AG20443 (cell line): ENCODE measurements around the gene IL4R.
A peak's percentile ranks its signal among the peaks of the same experiment; 100 is the strongest.
"Not testable (repeated sequence)": the region's sequence is repeated elsewhere in the genome, so short reads cannot be mapped to it uniquely, and the experiment has no call there.

ENCODE experiments used
- DNase-seq: peaks from one replicate; pipeline ENCODE4 v3.0.0; 2012; ENCODE audit warnings: low spot score, mixed read lengths

Gene IL4R

DNA sequence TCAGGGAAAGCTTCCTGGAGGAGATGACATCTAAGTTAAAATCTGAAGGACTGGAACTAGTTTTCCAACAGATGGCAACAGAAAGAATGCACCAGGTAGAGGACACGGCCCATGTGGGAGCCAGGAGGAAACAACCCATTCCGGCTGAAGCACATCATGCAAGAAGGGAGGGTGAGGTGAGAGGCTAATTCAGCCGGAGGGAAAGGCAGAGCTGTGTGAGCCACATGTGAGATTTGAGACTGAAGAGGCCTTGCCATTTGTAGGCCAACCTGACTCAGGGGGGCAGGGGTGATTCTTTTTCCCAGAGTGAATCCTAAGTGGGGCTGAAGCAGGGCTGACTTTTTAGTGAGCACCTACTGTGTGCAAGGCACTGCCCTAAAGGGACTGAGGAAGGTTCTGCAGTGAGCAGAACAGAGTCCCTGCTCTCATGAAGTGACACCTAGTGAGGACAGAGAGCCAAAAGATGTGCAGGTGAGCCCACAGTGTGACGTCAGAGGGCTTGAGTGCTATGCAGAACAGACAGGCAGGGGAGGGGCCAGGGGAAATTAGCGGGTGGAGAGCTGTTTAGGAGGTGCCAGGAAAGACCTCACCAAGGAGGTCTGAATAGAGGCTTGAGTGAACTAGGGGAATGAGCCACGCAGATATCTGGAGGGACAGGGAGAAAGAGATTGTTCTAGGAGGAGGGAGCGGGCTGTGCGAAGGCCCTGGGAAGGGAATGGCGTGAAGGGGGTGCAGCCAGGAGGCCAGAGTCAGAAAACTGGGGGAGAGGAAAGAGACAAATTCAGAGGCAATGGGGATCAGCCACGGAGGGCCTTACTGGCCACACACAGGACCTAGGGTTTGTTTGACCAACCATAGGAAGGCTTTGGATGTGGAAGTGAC lies 68.4 kb downstream of the IL4R start:
- no peak for DNase-seq

GRCh38 chr16:27383556-27384243 lies 69.9 kb downstream of the IL4R start:
- DNase-seq, result no peak

DNA sequence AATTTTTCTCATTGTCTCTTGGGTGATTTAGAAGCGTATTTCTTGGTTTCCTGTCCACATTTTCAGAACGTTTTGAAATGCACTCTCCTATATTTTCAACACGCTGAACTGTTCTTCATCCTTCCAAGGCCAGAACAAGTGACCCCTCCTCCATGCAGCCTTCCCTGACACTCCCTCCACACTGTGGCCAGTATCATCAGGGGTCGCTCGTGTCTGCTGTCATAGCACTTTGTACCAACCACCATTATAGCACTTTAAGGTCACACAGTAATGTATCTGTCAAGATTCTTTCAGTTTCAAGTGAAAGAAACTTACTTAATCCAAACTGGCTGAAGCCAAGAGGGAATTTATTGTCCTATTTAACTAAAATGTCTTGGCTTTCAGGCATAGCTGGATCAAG lies 70.7 kb downstream of the IL4R start:
- no peak for DNase-seq

- DNase-seq, result no peak
Observed at GRCh38 chr16:27385398-27385797, 71.6 kb downstream of the IL4R start.

DNA sequence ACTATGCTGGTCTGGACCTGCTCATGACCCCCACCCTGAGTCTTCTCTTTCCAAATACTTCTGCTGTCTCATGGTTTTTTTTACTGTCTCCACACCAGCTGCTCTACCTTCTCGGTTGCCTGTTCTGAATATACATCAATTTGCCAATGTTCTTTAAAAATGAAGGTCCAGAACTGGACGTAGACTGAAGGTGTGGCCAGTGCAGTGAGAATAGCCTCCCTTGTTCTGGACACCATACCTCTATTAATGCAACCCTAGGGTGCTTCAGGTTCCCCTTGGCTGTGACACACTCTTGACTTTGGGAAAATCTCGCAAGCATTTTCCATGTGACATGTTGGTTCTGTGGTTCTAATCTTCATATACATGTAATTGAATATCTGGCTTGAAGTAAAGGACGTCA lies 72.9 kb downstream of the IL4R start:
- no peak for DNase-seq

GRCh38 chr16:27387724-27388123 lies 74.0 kb downstream of the IL4R start:
- DNase-seq, result peak; percentile 18

- no peak for DNase-seq
Observed at GRCh38 chr16:27389272-27389961, 75.6 kb downstream of the IL4R start.

DNA sequence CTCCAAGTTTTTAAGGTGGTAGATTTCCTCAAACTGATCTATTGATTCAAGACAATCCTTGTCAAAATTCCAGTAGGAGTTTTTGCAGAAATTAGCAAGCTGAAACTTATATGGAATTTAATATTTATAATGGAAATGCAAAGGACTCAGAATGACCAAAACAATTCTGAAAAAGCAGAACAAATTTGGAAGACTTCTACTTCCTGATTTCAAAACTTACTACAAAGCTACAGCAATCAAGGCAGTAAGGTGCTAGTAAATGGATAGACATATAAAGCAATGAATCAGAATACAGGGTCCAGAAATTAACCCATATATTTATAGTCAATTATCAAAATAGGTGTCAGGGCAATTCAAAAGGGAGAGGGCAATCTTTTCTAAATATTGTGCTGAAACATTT lies 76.4 kb downstream of the IL4R start:
- DNase-seq, result no peak

DNA sequence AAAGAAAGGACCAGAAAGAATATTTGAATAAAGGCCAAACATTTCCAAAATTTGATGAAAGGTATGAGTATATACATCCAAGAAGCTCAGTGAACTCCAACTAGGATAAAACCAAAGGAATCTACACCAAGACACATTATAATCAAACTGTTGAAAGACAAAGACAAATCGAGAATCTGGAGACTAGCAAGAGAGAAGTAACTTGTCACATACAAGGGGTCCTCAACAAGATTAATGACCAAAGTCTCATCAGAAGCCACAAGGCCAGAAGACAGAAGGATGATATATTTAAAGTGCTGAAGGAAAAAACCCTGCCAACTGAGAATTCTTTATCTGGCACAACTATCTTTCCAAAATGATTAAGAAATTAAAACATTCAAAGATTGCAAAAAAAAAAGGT lies 78.9 kb downstream of the IL4R start:
- DNase-seq, result no peak

GRCh38 chr16:27394516-27394915 lies 80.7 kb downstream of the IL4R start:
- no peak for DNase-seq

DNA sequence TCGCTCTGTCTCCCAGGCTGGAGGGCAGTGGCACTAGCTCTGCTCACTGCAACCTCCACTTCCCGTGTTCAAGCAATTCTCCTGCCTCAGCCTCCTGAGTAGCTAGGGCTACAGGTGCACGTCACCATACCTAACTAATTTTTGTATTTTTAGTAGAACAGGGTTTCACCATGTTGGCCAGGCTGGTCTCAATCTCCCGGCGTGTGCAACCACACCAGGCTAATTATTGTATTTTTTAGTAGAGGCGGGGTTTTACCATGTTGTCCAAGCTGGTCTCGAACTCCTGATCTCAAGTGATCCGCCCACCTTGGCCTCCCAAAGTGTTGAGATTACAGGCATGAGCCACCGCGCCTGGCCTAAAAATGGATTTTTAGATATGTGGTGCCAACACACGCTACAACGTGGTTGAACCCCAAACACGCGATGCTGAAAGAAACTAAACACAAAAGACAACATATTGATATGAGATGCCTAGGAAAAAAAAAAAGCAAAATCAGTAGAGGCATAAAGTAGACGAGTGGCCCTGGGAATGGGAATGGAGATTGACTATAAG lies 84.6 kb downstream of the IL4R start:
- not testable (repeated sequence) for DNase-seq

- DNase-seq, result no peak
Observed at GRCh38 chr16:27398894-27399853, 85.4 kb downstream of the IL4R start.

DNA sequence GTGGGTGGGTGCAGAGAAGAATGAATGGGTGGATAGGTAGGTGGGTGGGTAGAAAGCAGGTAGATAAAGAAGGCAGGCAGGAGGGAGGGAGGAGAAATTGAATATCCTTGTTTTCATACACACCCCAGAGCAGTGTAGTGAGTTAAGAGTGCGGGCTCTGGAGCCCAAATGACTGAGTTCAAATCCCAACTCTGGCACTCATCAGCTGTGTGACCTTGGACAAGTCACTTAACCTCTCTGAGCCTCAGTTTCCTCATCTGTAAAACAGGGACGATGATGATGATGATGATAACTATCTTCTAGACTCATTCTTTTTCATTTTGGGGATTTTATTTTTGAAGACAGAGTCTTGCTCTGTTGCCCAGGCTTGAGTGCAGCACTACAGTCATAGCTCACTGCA lies 86.2 kb downstream of the IL4R start:
- DNase-seq, result no peak

DNA sequence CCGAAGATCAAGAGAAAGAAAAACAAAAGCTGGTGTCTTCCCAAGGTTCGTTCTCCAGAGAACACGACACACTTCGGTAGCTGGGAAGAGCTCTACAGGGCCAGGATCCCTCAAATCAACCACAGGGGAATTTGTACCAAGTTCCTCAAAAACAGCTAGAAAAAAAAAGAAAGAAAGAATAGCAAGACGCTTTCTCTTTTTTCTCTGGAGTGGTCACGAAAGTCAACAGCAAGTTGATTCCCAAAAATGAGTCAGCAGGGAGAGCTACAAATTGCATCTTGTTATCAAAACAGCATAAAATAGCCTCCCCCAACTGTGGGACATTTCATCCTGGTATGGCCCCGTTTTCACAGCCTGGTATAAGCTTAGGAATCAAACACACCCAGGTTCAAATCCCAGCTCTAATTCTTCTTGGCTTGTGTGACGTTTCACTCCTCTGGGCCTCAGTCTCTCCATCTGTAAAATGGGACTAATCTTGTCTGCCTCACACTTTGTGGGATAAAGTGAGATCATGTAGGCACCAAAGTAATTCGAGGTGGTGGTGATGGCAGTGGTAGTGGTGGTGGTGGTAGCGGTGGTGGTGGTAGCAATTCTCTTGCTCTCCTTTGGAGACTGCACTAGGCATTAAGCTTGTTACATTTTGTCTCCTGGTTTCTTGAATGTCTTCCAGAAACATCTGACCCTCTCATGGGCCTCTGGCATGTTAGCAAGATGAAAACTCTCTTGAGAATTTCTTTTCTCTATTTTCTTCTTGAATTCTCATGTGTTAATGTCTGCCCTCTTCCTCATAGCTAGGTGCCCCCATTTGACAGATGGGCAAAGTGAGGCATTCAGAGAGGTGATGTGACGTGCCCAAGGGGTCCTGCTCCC lies 87.2 kb downstream of the IL4R start:
- DNase-seq, result peak; percentile 56

- DNase-seq, result peak; percentile 85
Observed at GRCh38 chr16:27401768-27402568, 88.2 kb downstream of the IL4R start, which contains the start of gene IL21R. Gene IL21R (plus strand): TSS chr16:27402174. CDS start chr16:27430072, 27,898 bp downstream.

DNA sequence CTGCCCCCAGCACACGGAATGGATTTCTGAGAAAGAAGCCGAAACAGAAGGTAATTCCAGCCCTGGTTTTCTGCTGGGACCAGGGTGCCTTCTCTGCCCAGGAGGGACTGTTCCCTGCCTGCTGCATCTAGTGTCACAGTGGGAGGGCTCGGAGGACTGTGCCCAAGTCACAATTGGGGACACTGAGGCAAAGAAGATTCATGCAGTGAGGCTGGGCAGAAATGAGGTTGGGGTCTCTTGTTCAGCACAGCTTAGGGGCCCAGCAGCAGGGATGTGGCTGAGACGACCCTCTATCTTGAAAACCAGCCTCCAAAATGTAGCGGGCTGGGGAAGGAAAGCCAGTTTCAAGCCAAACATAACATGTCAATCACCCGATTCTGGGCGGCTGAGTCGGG lies 88.8 kb downstream of the IL4R start:
- no peak for DNase-seq

DNA sequence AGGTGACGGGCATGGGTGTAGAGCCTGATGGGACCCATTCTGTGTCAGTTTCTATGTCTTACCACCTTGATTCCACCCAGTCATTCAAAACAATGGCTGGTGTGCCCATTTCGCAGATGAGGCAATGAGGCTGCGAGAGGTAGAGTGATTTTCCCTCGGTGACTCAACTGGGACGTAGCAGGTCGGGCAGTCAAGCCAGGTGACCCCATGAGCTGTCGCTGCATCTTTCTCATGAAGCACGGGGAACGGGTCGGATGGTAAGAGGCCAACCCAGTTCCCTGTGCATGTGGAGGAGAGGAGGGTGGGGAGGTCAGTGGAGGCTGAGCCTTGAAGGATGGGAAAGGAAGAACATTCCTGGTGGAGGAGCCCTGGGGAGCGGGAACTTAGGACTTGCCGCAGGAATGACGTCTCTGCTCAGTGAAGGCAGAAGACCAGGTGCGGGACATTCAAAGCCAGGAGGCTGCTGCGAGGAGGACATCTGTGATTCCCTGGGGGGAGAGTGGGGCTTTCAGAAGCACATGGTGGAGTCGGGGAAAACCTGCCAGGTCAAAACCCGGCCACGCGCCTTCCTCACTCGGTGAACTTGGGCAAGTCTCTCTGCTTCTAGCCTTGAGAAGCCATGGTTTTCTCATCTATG lies 89.3 kb downstream of the IL4R start:
- no peak for DNase-seq

DNA sequence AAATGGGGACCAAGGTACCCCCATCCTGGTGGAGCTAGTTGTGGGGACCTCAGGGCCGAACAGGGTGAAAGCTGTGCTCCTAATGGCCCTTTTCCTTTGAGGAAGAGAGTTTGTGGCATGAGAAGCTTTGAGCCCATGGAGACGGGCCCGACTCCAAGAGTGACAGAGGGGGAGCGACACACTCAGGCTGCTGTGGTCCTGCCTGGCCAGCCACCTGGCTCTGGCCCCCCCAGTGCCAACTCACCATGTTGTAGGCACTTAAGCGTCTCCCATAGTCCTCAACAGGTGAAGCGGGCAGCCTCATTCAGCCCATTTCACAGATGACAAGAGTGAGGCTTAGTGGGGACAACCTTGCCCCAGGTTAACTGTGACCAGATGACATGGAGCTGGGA lies 89.8 kb downstream of the IL4R start:
- DNase-seq, result no peak
